Osteocyte (in vitro differentiated cells): ENCODE results near the gene ZMIZ1. TPM values are rescaled to one million over a fixed set of nuclear protein-coding genes. Genes with fewer than 3 reads are reported as not detected.

Source experiments
- DNase-seq: peaks from one replicate; pipeline ENCODE4 v3.0.0; 2021; ENCODE audit warnings: mixed read lengths; ENCODE audit not compliant: unreplicated experiment; ENCODE audit errors: extremely low spot score
- H3K27ac Mint-ChIP-seq: one replicate; pipeline ENCODE4 v1.8.0; 2021; ENCODE audit warnings: mild to moderate bottlenecking, mixed read lengths; ENCODE audit not compliant: unreplicated experiment
- H3K27me3 Mint-ChIP-seq: one replicate; pipeline ENCODE4 v1.8.0; 2021; ENCODE audit warnings: mixed read lengths; ENCODE audit not compliant: unreplicated experiment
- H3K36me3 Mint-ChIP-seq: one replicate; pipeline ENCODE4 v1.8.0; 2021; ENCODE audit warnings: mixed read lengths; ENCODE audit not compliant: unreplicated experiment
- H3K4me1 Mint-ChIP-seq: one replicate; pipeline ENCODE4 v1.8.0; 2021; ENCODE audit warnings: mixed read lengths; ENCODE audit not compliant: unreplicated experiment
- H3K4me3 Mint-ChIP-seq: one replicate; pipeline ENCODE4 v1.8.0; 2021; ENCODE audit warnings: mild to moderate bottlenecking, moderate library complexity, mixed read lengths; ENCODE audit not compliant: unreplicated experiment
- H3K9me3 Mint-ChIP-seq: one replicate; pipeline ENCODE4 v1.8.0; 2021; ENCODE audit warnings: mixed read lengths; ENCODE audit not compliant: unreplicated experiment
- CTCF ChIP-seq: fragments of 200-600 bp; sonication (generic); IDR thresholded peaks from 2 replicates; pipeline ENCODE4 v1.5.0; 2021; ENCODE audit warnings: antibody characterized with exemption, mild to moderate bottlenecking, moderate library complexity
- total RNA-seq: library from RNA; stranded (reverse); gene quantifications from 2 replicates; pipeline ENCODE4 v1.2.1, GENCODE V29; 2021

The ZMIZ1 gene
- total RNA-seq, 1 donor from 2014 or later: 90.5 TPM

- Mint-ChIP-seq H3K27me3 (no peaks in the 10 kb centered on the region), H3K4me1 (peaks cover 27% of the 10 kb centered on the region), H3K4me3 (peak overlapping the region; percentile 79), H3K9me3 (no peaks in the 10 kb centered on the region), H3K36me3 (no peaks in the 10 kb centered on the region), H3K27ac (peak overlapping the region; percentile 90)
- DNase-seq: peak; percentile 96
- TF ChIP-seq CTCF: peak; percentile 42
Observed at GRCh38 chr10:79067241-79068202, 1.2 kb upstream of the ZMIZ1 start.

- TF ChIP-seq CTCF: no peak
- DNase-seq: no peak
- H3K36me3 Mint-ChIP-seq: no peaks in the 10 kb centered on the region
- H3K4me3 Mint-ChIP-seq: peak overlapping the region; percentile 79
- no peaks in the 10 kb centered on the region for H3K27me3 Mint-ChIP-seq
- no peaks in the 10 kb centered on the region for H3K9me3 Mint-ChIP-seq
- H3K27ac Mint-ChIP-seq: peak overlapping the region; percentile 90
- H3K4me1 Mint-ChIP-seq: peaks cover 34% of the 10 kb centered on the region
Observed at GRCh38 chr10:79068203-79068561, 584 bp upstream of the ZMIZ1 start.

- no peak for TF ChIP-seq CTCF
- H3K9me3 Mint-ChIP-seq: no peaks in the 10 kb centered on the region
- H3K36me3 Mint-ChIP-seq: no peaks in the 10 kb centered on the region
- no peaks in the 10 kb centered on the region for H3K27me3 Mint-ChIP-seq
- H3K4me3 Mint-ChIP-seq: peak overlapping the region; percentile 97
- DNase-seq: no peak
- H3K27ac Mint-ChIP-seq: peak overlapping the region; percentile 93
- peaks cover 47% of the 10 kb centered on the region for H3K4me1 Mint-ChIP-seq
Observed at GRCh38 chr10:79069325-79070080, 737 bp downstream of the ZMIZ1 start.

GRCh38 chr10:79070081-79070605, 1.4 kb downstream of the ZMIZ1 start:
- Mint-ChIP-seq H3K4me3 (peak overlapping the region; percentile 97), H3K4me1 (peaks cover 52% of the 10 kb centered on the region), H3K36me3 (no peaks in the 10 kb centered on the region), H3K27ac (peak overlapping the region; percentile 93), H3K9me3 (no peaks in the 10 kb centered on the region), H3K27me3 (no peaks in the 10 kb centered on the region)
- TF ChIP-seq CTCF: no peak
- DNase-seq: no peak
